Parathyroid adenoma (tissue), 2 donors: ENCODE measurements around the gene ACSL5.
"Not testable (repeated sequence)": the region's sequence is repeated elsewhere in the genome, so short reads cannot be mapped to it uniquely, and the experiment has no call there.

Source experiments
- H2AFZ ChIP-seq: fragments of 300-600 bp; sonication (generic); one replicate; pipeline ENCODE4 v1.7.0; 2017; ENCODE audit warnings: antibody characterized with exemption, mild to moderate bottlenecking
- H3K27ac ChIP-seq: fragments of 300-600 bp; sonication (generic); one replicate; pipeline ENCODE4 v1.7.0; 2017
- H3K27me3 ChIP-seq: fragments of 300-600 bp; sonication (generic); one replicate; pipeline ENCODE4 v1.7.0; 2017; ENCODE audit warnings: low read length; ENCODE audit not compliant: control insufficient read depth, insufficient read depth
- H3K36me3 ChIP-seq: fragments of 300-600 bp; sonication (generic); one replicate; pipeline ENCODE4 v1.7.0; 2017; ENCODE audit warnings: low read length; ENCODE audit not compliant: control insufficient read depth, insufficient read depth
- H3K4me1 ChIP-seq: fragments of 300-600 bp; sonication (generic); one replicate; pipeline ENCODE4 v1.7.0; 2017; ENCODE audit warnings: control low read depth
- H3K4me2 ChIP-seq: fragments of 300-600 bp; sonication (generic); one replicate; pipeline ENCODE4 v1.7.0; 2017; ENCODE audit warnings: low read length
- H3K4me3 ChIP-seq: fragments of 300-600 bp; sonication (generic); one replicate; pipeline ENCODE4 v1.7.0; 2017; ENCODE audit warnings: low read depth, low read length
- H3K79me2 ChIP-seq: fragments of 300-600 bp; sonication (generic); one replicate; pipeline ENCODE4 v1.7.0; 2017; ENCODE audit warnings: control low read depth
- H3K9ac ChIP-seq: fragments of 300-600 bp; sonication (generic); one replicate; pipeline ENCODE4 v1.7.0; 2017; ENCODE audit warnings: mild to moderate bottlenecking
- H3K9me3 ChIP-seq: fragments of 300-600 bp; sonication (generic); one replicate; pipeline ENCODE4 v1.7.0; 2017; ENCODE audit warnings: low read length; ENCODE audit not compliant: control insufficient read depth
- CTCF ChIP-seq: fragments of 300-600 bp; sonication (generic); IDR thresholded peaks from one replicate; pipeline ENCODE4 v1.7.0; 2017; ENCODE audit warnings: antibody characterized with exemption, mild to moderate bottlenecking
- donor health status: primary hyperparathyroidism.

Gene ACSL5

GRCh38 chr10:112383325-112383724 lies 9.4 kb downstream of the ACSL5 start:
- TF ChIP-seq CTCF, result no peak
- no peaks in the 10 kb centered on the region for H3K79me2 ChIP-seq
- H3K9me3 ChIP-seq, result no peaks in the 10 kb centered on the region
- no peak overlapping the region for H3K27ac ChIP-seq
- no peak overlapping the region for H2AFZ ChIP-seq
- H3K4me1 ChIP-seq, result no peaks in the 10 kb centered on the region
- H3K36me3 ChIP-seq, result no peaks in the 10 kb centered on the region
- H3K4me2 ChIP-seq, result no peak overlapping the region
- no peak overlapping the region for H3K4me3 ChIP-seq
- no peak overlapping the region for H3K9ac ChIP-seq
- no peaks in the 10 kb centered on the region for H3K27me3 ChIP-seq

GRCh38 chr10:112384141-112384540 lies 10.2 kb downstream of the ACSL5 start:
- Histone ChIP-seq H3K9ac (no peak overlapping the region), H3K4me1 (no peaks in the 10 kb centered on the region), H3K27ac (no peak overlapping the region), H3K36me3 (no peaks in the 10 kb centered on the region), H3K27me3 (no peaks in the 10 kb centered on the region), H3K79me2 (no peaks in the 10 kb centered on the region), H2AFZ (no peak overlapping the region), H3K4me3 (no peak overlapping the region), H3K4me2 (no peak overlapping the region), H3K9me3 (no peaks in the 10 kb centered on the region)
- TF ChIP-seq CTCF, result no peak

GRCh38 chr10:112385201-112385600 lies 11.3 kb downstream of the ACSL5 start:
- Histone ChIP-seq H3K36me3 (no peaks in the 10 kb centered on the region), H3K27ac (no peak overlapping the region), H2AFZ (no peak overlapping the region), H3K4me1 (no peaks in the 10 kb centered on the region), H3K9ac (no peak overlapping the region), H3K27me3 (no peaks in the 10 kb centered on the region), H3K9me3 (no peaks in the 10 kb centered on the region), H3K79me2 (no peaks in the 10 kb centered on the region), H3K4me2 (no peak overlapping the region), H3K4me3 (no peak overlapping the region)
- no peak for TF ChIP-seq CTCF

GRCh38 chr10:112388056-112388455 lies 14.1 kb downstream of the ACSL5 start:
- not testable (repeated sequence) for H3K4me3 ChIP-seq, H3K9ac ChIP-seq, H3K27me3 ChIP-seq, H3K4me1 ChIP-seq, H3K27ac ChIP-seq, H3K9me3 ChIP-seq, H3K36me3 ChIP-seq, H3K79me2 ChIP-seq, H2AFZ ChIP-seq, H3K4me2 ChIP-seq

GRCh38 chr10:112388548-112388947 lies 14.6 kb downstream of the ACSL5 start:
- H2AFZ ChIP-seq, result no peak overlapping the region
- H3K4me2 ChIP-seq, result no peak overlapping the region
- H3K9me3 ChIP-seq, result no peaks in the 10 kb centered on the region
- no peak for TF ChIP-seq CTCF
- no peaks in the 10 kb centered on the region for H3K27me3 ChIP-seq
- no peak overlapping the region for H3K9ac ChIP-seq
- H3K4me1 ChIP-seq, result no peaks in the 10 kb centered on the region
- H3K79me2 ChIP-seq, result no peaks in the 10 kb centered on the region
- H3K4me3 ChIP-seq, result no peak overlapping the region
- no peaks in the 10 kb centered on the region for H3K36me3 ChIP-seq
- peak overlapping the region; percentile 40 for H3K27ac ChIP-seq
